GM23338 (cell line): ENCODE data around the gene GHRL.

Experiments used
- CTCF ChIP-seq, 2 experiments: fragments of 200-600 bp in 1 of 2; sonication (generic) in 1 of 2; conservative IDR thresholded peaks; 2 replicates each; pipeline versions ENCODE4 v1.5.1 to v1.6.1; 2016 to 2017; ENCODE audit warnings: antibody characterized with exemption in 2 of 2, low read depth in 2 of 2, mild to moderate bottlenecking in 2 of 2, moderate library complexity in 1 of 2
- ETS1 ChIP-seq: IDR thresholded peaks from 2 replicates; pipeline ENCODE4 v1.6.1; 2016; ENCODE audit warnings: antibody characterized with exemption
- EZH2 ChIP-seq: fragments of 200-600 bp; sonication (generic); IDR thresholded peaks from one replicate; pipeline ENCODE4 v1.8.0; 2017; ENCODE audit warnings: antibody characterized with exemption, mild to moderate bottlenecking, low read depth; ENCODE audit not compliant: unreplicated experiment
- POLR2AphosphoS5 ChIP-seq: IDR thresholded peaks from 2 replicates; pipeline ENCODE4 v1.6.1; 2016; ENCODE audit warnings: antibody characterized with exemption, low read depth
- ZNF331 ChIP-seq: fragments of 250-450 bp; sonication (Bioruptor Pico); IDR thresholded peaks from 2 replicates; pipeline ENCODE4 v1.5.0; 2020; ENCODE audit warnings: low read depth, mild to moderate bottlenecking, moderate library complexity

- no peak for TF ChIP-seq EZH2
- no peak for TF ChIP-seq ZNF331 (CRISPR knock-in tag)
- TF ChIP-seq POLR2AphosphoS5, result no peak
- no peak for TF ChIP-seq CTCF (conservative IDR thresholded peaks at IDR 0.05; ENCODE audit: low read depth in 2 of 2)
- no peak for TF ChIP-seq ETS1
These were observed 10.4 kb upstream of the GHRL start for GRCh38 chr3:10303105-10303504.
